ENCODE results near the gene JAKMIP1.
A peak's percentile ranks its signal among the peaks of the same experiment; 100 is the strongest.

JAKMIP1 gene

GRCh38 chr4:6200011-6200921 is at the start of gene JAKMIP1:
Gene JAKMIP1, minus strand, starts transcription at chr4:6200549. Its CDS starts 87,699 bp downstream, at chr4:6112850.
- ChIA-PET POLR2A (ENCODE audit: low non-redundant PET) (no interaction called here), CTCF (interaction anchor here (0.5 kb wide), 1 partner anchor 256 kb away, joined by 4 read pairs; no protein-coding TSS in a partner anchor)
- TF ChIP-seq, protein P1, sequence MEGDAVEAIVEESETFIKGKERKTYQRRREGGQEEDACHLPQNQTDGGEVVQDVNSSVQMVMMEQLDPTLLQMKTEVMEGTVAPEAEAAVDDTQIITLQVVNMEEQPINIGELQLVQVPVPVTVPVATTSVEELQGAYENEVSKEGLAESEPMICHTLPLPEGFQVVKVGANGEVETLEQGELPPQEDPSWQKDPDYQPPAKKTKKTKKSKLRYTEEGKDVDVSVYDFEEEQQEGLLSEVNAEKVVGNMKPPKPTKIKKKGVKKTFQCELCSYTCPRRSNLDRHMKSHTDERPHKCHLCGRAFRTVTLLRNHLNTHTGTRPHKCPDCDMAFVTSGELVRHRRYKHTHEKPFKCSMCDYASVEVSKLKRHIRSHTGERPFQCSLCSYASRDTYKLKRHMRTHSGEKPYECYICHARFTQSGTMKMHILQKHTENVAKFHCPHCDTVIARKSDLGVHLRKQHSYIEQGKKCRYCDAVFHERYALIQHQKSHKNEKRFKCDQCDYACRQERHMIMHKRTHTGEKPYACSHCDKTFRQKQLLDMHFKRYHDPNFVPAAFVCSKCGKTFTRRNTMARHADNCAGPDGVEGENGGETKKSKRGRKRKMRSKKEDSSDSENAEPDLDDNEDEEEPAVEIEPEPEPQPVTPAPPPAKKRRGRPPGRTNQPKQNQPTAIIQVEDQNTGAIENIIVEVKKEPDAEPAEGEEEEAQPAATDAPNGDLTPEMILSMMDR (conservative IDR thresholded peaks at IDR 0.05; ENCODE audit: low read depth) = no peak
- H3K27ac ChIP-seq = no peak within 1 kb of the TSS
- DNase-seq (ENCODE audit: low spot score) = peak; percentile 86

DNA sequence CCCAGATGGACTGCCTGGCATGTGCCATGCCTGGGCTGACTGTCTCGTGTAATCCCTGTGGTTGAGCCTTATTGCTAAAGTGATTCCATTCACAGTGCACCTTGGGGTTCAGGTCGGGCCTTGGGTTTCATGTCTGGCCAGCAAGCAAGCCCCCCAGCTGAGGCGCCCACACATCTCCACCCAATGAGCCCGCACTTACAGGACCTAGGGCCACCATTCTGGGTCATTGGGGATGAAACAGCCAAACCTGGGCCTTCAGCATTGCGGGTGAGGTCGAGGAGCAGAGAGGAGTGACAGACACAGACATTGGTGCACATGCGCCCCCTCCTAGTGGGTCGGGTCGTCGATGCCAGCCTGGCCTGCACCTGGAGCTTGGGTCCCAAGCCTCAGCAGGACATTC is 48.0 kb upstream of the JAKMIP1 start:
- ChIA-PET POLR2A (ENCODE audit: low non-redundant PET) (no interaction called here), CTCF (interaction anchor here (4.3 kb wide), 1 partner anchor 80 kb away, joined by 87 read pairs; no protein-coding TSS in a partner anchor)
- DNase-seq (ENCODE audit: low spot score) = no peak
- TF ChIP-seq, protein P1 (conservative IDR thresholded peaks at IDR 0.05; ENCODE audit: low read depth) = no peak
- no peak overlapping the region for H3K27ac ChIP-seq

- CTCF ChIA-PET = interaction anchor here (0.6 kb wide), 2 partner anchors 302 to 906 kb away, joined by 3 read pairs; no protein-coding TSS in a partner anchor
- POLR2A ChIA-PET (ENCODE audit: low non-redundant PET) = no interaction called here
- no peak for DNase-seq (ENCODE audit: low spot score)
- H3K27ac ChIP-seq = no peak overlapping the region
- TF ChIP-seq, protein P1 (conservative IDR thresholded peaks at IDR 0.05; ENCODE audit: low read depth) = no peak
Observed at GRCh38 chr4:6246170-6246634, 45.9 kb upstream of the JAKMIP1 start.

DNA sequence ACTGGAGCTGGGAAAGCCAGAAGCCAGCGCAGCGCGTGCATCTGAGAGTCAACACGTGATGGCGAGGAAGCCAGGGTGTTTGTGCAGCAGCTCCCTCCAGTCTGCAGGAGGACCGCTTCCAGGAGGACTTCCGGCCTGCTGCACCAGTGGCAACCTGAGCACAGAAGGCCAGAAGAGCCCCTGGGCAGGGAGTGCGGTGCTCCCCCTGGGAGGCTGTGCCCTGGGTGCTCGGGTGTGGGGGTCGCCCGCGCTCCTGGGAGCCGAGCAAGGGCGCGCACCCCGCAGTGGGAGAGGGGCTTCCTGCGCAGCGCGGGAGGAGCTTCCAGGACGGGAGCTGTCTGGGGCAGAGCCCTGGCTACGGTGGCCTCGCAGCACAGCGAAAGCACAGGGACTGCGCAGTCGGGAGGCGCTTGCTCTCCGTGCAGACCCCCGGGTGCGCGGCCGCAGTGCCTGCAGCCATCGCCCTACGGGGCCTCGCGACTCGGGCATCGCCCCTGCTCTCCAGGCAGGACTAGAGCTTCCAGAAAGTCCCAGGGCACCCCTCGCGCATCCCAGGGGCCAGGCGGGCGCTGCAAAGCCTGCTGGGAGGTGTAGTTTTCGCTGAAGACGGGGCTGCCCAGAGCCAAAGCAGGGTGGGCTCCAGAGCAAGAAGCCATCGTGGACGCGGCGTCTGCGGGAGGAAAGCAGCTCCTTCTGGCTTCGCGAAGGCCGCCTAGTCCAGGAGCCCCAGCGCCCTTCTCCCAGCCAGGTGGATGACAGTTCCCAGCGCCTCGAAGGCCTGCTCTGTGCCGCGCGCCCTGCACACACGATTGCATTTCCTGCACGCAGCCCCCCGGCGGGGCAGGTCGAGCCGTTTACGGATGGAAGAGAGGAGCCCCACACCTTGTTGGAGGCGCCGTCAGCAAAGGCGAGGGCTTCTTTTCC is 45.2 kb upstream of the JAKMIP1 start:
- no peak overlapping the region for H3K27ac ChIP-seq
- CTCF ChIA-PET = interaction anchor here (0.6 kb wide), 1 partner anchor 303 kb away, joined by 3 read pairs; no protein-coding TSS in a partner anchor
- DNase-seq (ENCODE audit: low spot score) = no peak
- POLR2A ChIA-PET (ENCODE audit: low non-redundant PET) = no interaction called here
- TF ChIP-seq, protein P1 (conservative IDR thresholded peaks at IDR 0.05; ENCODE audit: low read depth) = no peak

- ChIA-PET CTCF (interaction anchor here (0.6 kb wide), 1 partner anchor 257 kb away, joined by 5 read pairs; no protein-coding TSS in a partner anchor), POLR2A (ENCODE audit: low non-redundant PET) (no interaction called here)
- no peak overlapping the region for H3K27ac ChIP-seq
- TF ChIP-seq, protein P1 (conservative IDR thresholded peaks at IDR 0.05; ENCODE audit: low read depth) = no peak
- no peak for DNase-seq (ENCODE audit: low spot score)
Observed at GRCh38 chr4:6242271-6243029, 42.1 kb upstream of the JAKMIP1 start.

Measured in RWPE1 (cell line).